Lung (tissue), 12 donors: Measurements from ENCODE around the gene SEMA5A. TPM values are rescaled to one million over a fixed set of nuclear protein-coding genes. Genes with fewer than 3 reads are reported as not detected.

Experiments used
- ATAC-seq: fragments of 200-7000 bp; cut with Tn5 transposase; one replicate; pipeline ENCODE4 v1.9.1; 2020; ENCODE audit warnings: moderate number of reproducible peaks; ENCODE audit not compliant: insufficient read depth, low FRiP score
- DNase-seq, 3 donors: peaks; one replicate each; pipeline ENCODE4 v3.0.0-alpha.2; 2013 to 2017
- H3K27ac ChIP-seq, 2 donors: one replicate each; pipeline ENCODE4 v1.5.1; 2013; ENCODE audit warnings: mild to moderate bottlenecking in 2 of 2, moderate library complexity in 2 of 2, control low read depth in 1 of 2, inconsistent platforms in 1 of 2, low read depth in 1 of 2, low read length in 1 of 2
- H3K27me3 ChIP-seq, 3 donors: one replicate each; pipeline ENCODE4 v1.5.1; 2013; ENCODE audit warnings: low read length in 2 of 3; ENCODE audit not compliant: control insufficient read depth in 3 of 3, insufficient read depth in 3 of 3
- H3K36me3 ChIP-seq, 4 donors: one replicate each; pipeline ENCODE4 v1.5.1; 2013; ENCODE audit warnings: low read length in 4 of 4, mild to moderate bottlenecking in 1 of 4, moderate library complexity in 1 of 4; ENCODE audit not compliant: control insufficient read depth in 4 of 4, insufficient read depth in 4 of 4
- H3K4me1 ChIP-seq, 5 donors: one replicate each; pipeline ENCODE4 v1.5.1; 2013; ENCODE audit warnings: low read length in 5 of 5, mild to moderate bottlenecking in 2 of 5, moderate library complexity in 1 of 5; ENCODE audit not compliant: control insufficient read depth in 5 of 5, insufficient read depth in 5 of 5
- H3K4me3 ChIP-seq: one replicate; pipeline ENCODE4 v1.5.1; 2013; ENCODE audit warnings: mild to moderate bottlenecking, control low read depth, moderate library complexity
- H3K9ac ChIP-seq, 2 donors: one replicate each; pipeline ENCODE4 v1.5.1; 2013; ENCODE audit warnings: low read length in 2 of 2, control low read depth in 1 of 2; ENCODE audit not compliant: insufficient read depth in 1 of 2
- H3K9me3 ChIP-seq, 4 donors: one replicate each; pipeline ENCODE4 v1.5.1; 2013; ENCODE audit warnings: low read length in 3 of 4, mild to moderate bottlenecking in 1 of 4, moderate library complexity in 1 of 4; ENCODE audit not compliant: control insufficient read depth in 4 of 4, insufficient read depth in 3 of 4
- CTCF ChIP-seq: IDR thresholded peaks from 2 replicates; pipeline ENCODE4 v1.5.1; 2012; ENCODE audit warnings: mild to moderate bottlenecking; ENCODE audit errors: control extremely low read depth, extremely low read depth
- WGBS, 2 donors: extraction: QIAGEN DNeasy Blood & Tissue Kit; methylation state at CpG; one replicate each; pipeline ENCODE4 v1.1.7; 2013; 5-methylcytosine and 5-hydroxymethylcytosine counted together
- polyA plus RNA-seq, 2 donors: library from polyadenylated mRNA; stranded (reverse); fragments of 200-250 nt; gene quantifications; one replicate each; pipeline ENCODE4 v1.2.1, GENCODE V29; 2013
- total RNA-seq, 2 donors: library from RNA; depleted of rRNA in 1 of 2; stranded (reverse); fragments of >200 nt in 1 of 2; gene quantifications; one replicate each; pipeline ENCODE4 v1.2.1, GENCODE V29; 2014 to 2021
- donor health status: control.
- donor health status: control.
- donor health status: Bipolar disorder and iron deficiency.
- donor health status: healthy.
- donor health status: DM: yes; HTN: yes; CAD: no.

Gene SEMA5A
- total and polyA plus RNA-seq, 4 donors = 3.1 to 44.9 (median 13.7) TPM

- no peak overlapping the region for H3K27ac ChIP-seq
- 65 to 69% methylated on average over 4 of the region's 4 CpGs for WGBS, 2 donors
- H3K9ac ChIP-seq = no peak overlapping the region
- no peak overlapping the region for H3K4me3 ChIP-seq
- ATAC-seq (no peak), DNase-seq (no peak)
- TF ChIP-seq CTCF = no peak
- no peaks in the 10 kb centered on the region for H3K9me3 ChIP-seq
- no peaks in the 10 kb centered on the region for H3K27me3 ChIP-seq
- H3K4me1 ChIP-seq = no peaks in the 10 kb centered on the region
- H3K36me3 ChIP-seq = peaks cover 0 to 3% (median 0%) of the 10 kb centered on the region in 4 donors
Measured at GRCh38 chr5:9103290-9103689, 442.6 kb downstream of the SEMA5A start.

GRCh38 chr5:9099689-9100088, 446.2 kb downstream of the SEMA5A start:
- Histone ChIP-seq H3K9ac (no peak overlapping the region), H3K4me3 (no peak overlapping the region), H3K27ac (no peak overlapping the region), H3K9me3 (no peaks in the 10 kb centered on the region), H3K27me3 (no peaks in the 10 kb centered on the region), H3K4me1 (no peaks in the 10 kb centered on the region), H3K36me3 (no peaks in the 10 kb centered on the region)
- DNase-seq = no peak
- TF ChIP-seq CTCF = no peak
- no peak for ATAC-seq
- WGBS, 2 donors = 67 to 71% methylated on average over 2 of the region's 2 CpGs

- Histone ChIP-seq H3K9ac (no peak overlapping the region), H3K27ac (no peak overlapping the region), H3K9me3 (no peaks in the 10 kb centered on the region), H3K36me3 (no peaks in the 10 kb centered on the region), H3K4me3 (no peak overlapping the region), H3K27me3 (no peaks in the 10 kb centered on the region), H3K4me1 (no peaks in the 10 kb centered on the region)
- no peak for TF ChIP-seq CTCF
- 81 to 86% methylated on average over 1 of the region's 1 CpG for WGBS, 2 donors
- ATAC-seq (no peak), DNase-seq (no peak)
Measured at GRCh38 chr5:9098990-9099389, 446.9 kb downstream of the SEMA5A start.

- no peaks in the 10 kb centered on the region for H3K9me3 ChIP-seq
- no peaks in the 10 kb centered on the region for H3K4me1 ChIP-seq
- no peak overlapping the region for H3K4me3 ChIP-seq
- no peak for DNase-seq
- no peaks in the 10 kb centered on the region for H3K27me3 ChIP-seq
- WGBS, 2 donors = 71 to 76% methylated on average over 6 of the region's 6 CpGs
- no peak for ATAC-seq
- no peaks in the 10 kb centered on the region for H3K36me3 ChIP-seq
- H3K9ac ChIP-seq = no peak overlapping the region
- no peak overlapping the region for H3K27ac ChIP-seq
- no peak for TF ChIP-seq CTCF
Measured at GRCh38 chr5:9094582-9094981, 451.3 kb downstream of the SEMA5A start.
